GM10248 (cell line): ENCODE data around the gene GALK1.

Source experiments
- CTCF ChIA-PET: fragments of 300-600 bp; sonication (Branson Sonifier 250); formaldehyde crosslinking; extraction: SDS; loops from one replicate; lab custom pipeline; 2021; ENCODE audit warnings: antibody characterized with exemption; lab: Yijun Ruan, JAX
- POLR2A ChIA-PET: fragments of 350-650 bp; sonication (Branson Sonifier 250); formaldehyde crosslinking; extraction: SDS; loops from one replicate; lab custom pipeline; 2020; ENCODE audit warnings: antibody characterized with exemption; lab: Yijun Ruan, JAX
- DNase-seq: peaks from one replicate; pipeline ENCODE4 v3.0.0; 2012; ENCODE audit errors: extremely low spot score
- CTCF ChIP-seq: IDR thresholded peaks from 2 replicates; pipeline ENCODE4 v1.5.1; 2012; ENCODE audit warnings: mild to moderate bottlenecking, low read depth; ENCODE audit errors: extremely low read depth, missing control alignments, control extremely low read depth

GALK1 gene

GRCh38 chr17:75767881-75768280 lies 2.9 kb upstream of the GALK1 start:
- DNase-seq: no peak
- TF ChIP-seq CTCF: no peak
- ChIA-PET CTCF (interaction anchor here (2.0 kb wide), 1 partner anchor 15 kb away, joined by 5 read pairs; no protein-coding TSS in a partner anchor), POLR2A (interaction anchor here (0.6 to 1.1 kb wide), 3 partner anchors 12 to 851 kb away, joined by 3 read pairs; no protein-coding TSS in a partner anchor)

DNA sequence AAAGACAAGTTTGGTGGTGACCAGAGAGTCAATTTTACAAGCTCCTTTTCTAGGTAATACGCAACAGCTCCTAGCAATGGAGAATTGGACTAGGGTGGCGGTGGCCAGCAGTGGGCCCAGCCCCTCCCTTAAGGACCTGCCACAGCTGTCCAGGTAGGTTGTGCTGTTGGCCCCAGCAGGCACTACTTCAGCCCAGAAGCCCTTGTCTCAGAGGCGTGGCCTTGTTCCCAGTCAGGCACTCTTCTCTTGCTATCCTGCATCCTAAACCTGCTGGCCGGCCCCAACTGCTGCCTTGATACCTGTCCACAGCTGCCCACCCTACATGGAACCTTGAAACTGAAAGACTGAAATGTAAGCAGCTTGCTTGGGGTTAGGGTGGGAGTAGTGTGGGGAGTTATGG lies 989 bp upstream of the GALK1 start:
- ChIA-PET POLR2A (interaction anchor here (3.0 to 6.2 kb wide), 2 partner anchors 10 to 14 kb away, joined by 24 to 97 read pairs; a partner anchor contains a TSS), CTCF (interaction anchor here (0.7 to 6.1 kb wide), 13 partner anchors 11 to 240 kb away, joined by 3 to 106 read pairs (median 5); partner anchors contain the start of gene UNK)
- DNase-seq: no peak
- no peak for TF ChIP-seq CTCF

DNA sequence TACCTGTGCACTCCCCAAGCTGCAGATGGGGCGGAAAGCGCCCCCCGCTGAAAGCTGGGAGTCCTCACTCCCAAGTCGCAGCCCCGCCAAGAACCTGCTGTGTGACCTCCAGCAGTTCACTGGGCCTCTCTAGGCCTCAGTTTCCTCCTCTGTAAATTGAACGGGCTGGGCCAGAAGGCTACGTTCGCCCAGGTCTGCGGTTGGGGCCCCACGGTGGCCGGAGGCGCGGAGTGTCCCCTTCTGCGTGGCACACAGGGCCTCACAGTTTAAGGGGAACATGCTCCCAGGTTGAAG lies 628 bp downstream of the GALK1 start:
- no peak for TF ChIP-seq CTCF
- ChIA-PET POLR2A (interaction anchor here (0.6 to 6.2 kb wide), 3 partner anchors 11 to 32 kb away, joined by 3 to 97 read pairs (median 24); a partner anchor contains a TSS), CTCF (interaction anchor here (0.7 to 6.1 kb wide), 32 partner anchors 9 to 164 kb away, joined by 3 to 106 read pairs (median 5); partner anchors contain the start of genes SMIM5, TRIM65, UNK and WBP2)
- no peak for DNase-seq

- DNase-seq: no peak
- POLR2A ChIA-PET: interaction anchor here (0.6 to 6.2 kb wide), 5 partner anchors 12 to 474 kb away, joined by 3 to 97 read pairs (median 3); a partner anchor contains a TSS
- no peak for TF ChIP-seq CTCF
- CTCF ChIA-PET: interaction anchor here (0.7 to 6.1 kb wide), 29 partner anchors 8 to 163 kb away, joined by 3 to 106 read pairs (median 5); partner anchors contain the start of genes SMIM5, TRIM65, UNK and WBP2
Measured at GRCh38 chr17:75763613-75764416, 1.2 kb downstream of the GALK1 start.

DNA sequence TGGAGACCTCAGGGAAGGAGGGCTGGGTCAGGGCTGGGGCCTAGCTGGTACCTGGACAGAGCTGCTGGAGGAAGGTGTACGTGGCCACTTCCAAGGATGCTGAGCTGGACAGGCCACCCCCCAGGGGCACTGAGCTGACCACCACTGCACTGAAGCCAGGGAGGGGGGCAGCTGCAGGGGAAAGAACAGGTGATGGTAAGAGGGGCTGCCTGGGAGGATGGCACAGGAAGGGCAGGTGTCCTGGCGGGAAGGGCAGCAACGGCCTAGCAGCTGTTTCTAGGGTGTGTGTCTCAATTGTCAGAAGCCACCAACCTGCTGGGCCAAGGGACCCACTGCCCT lies 1.8 kb downstream of the GALK1 start:
- CTCF ChIA-PET: interaction anchor here (0.9 to 6.1 kb wide), 13 partner anchors 10 to 163 kb away, joined by 3 to 106 read pairs (median 7); partner anchors contain the start of genes SMIM5 and UNK

More for the DNA sequence above, 1.8 kb downstream of the GALK1 start:
- POLR2A ChIA-PET: interaction anchor here (0.6 to 6.2 kb wide), 3 partner anchors 13 to 474 kb away, joined by 3 to 97 read pairs (median 3); no protein-coding TSS in a partner anchor
- DNase-seq: no peak
- TF ChIP-seq CTCF: no peak
